Measurements from ENCODE around the gene CLEC20A.

CLEC20A gene

DNA sequence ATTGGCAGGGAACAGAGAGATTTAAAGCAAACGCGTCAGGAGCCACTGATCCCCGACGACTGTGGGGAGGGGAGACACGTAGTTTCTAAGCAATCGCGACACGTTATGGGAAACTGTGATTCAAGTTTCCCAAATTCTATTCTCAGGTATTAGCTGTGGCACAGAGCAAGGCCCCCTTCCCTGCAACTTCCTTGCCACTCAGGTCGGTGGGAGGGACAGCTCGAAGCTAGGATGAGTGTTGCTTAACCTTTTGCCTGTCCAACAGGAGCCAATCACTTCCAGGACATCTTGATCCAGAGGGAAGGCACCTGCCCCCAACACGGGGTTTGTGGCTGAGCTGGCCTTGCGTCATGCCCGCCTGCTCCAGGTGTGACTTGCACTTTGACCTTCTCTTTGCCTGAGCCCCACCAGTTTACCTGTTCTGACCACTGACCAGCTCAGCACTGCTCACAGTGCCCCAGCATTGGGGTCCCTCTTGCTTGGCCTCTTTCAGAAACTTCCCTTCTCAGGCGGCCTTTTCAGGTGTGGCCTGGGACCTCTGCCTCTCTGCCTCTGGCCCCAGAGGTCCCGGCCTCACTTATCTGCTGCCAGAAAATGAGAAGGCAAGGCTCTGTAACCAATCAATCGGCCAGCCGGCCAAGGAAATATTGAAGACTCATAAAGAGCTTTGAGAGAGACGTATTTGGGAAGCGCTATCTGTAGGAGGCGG, 40.8 kb upstream of the CLEC20A start:
- POLR2A ChIA-PET, result interaction anchor here (1.2 kb wide), 2 partner anchors 147 to 465 kb away, joined by 3 to 6 read pairs; no protein-coding TSS in a partner anchor
- TF ChIP-seq, protein P1, sequence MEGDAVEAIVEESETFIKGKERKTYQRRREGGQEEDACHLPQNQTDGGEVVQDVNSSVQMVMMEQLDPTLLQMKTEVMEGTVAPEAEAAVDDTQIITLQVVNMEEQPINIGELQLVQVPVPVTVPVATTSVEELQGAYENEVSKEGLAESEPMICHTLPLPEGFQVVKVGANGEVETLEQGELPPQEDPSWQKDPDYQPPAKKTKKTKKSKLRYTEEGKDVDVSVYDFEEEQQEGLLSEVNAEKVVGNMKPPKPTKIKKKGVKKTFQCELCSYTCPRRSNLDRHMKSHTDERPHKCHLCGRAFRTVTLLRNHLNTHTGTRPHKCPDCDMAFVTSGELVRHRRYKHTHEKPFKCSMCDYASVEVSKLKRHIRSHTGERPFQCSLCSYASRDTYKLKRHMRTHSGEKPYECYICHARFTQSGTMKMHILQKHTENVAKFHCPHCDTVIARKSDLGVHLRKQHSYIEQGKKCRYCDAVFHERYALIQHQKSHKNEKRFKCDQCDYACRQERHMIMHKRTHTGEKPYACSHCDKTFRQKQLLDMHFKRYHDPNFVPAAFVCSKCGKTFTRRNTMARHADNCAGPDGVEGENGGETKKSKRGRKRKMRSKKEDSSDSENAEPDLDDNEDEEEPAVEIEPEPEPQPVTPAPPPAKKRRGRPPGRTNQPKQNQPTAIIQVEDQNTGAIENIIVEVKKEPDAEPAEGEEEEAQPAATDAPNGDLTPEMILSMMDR (IDR thresholded peaks at IDR 0.05; ENCODE audit: insufficient read depth, low read length, missing control alignments), result no peak
- CTCF ChIA-PET, result interaction anchor here (0.9 to 23.6 kb wide), 11 partner anchors 36 to 506 kb away, joined by 3 to 593 read pairs (median 5); no protein-coding TSS in a partner anchor
- H3K4me3 ChIP-seq (ENCODE audit: low read depth, low read length), result no peak overlapping the region
- no peak for DNase-seq (ENCODE audit: low read depth, low spot score)

DNA sequence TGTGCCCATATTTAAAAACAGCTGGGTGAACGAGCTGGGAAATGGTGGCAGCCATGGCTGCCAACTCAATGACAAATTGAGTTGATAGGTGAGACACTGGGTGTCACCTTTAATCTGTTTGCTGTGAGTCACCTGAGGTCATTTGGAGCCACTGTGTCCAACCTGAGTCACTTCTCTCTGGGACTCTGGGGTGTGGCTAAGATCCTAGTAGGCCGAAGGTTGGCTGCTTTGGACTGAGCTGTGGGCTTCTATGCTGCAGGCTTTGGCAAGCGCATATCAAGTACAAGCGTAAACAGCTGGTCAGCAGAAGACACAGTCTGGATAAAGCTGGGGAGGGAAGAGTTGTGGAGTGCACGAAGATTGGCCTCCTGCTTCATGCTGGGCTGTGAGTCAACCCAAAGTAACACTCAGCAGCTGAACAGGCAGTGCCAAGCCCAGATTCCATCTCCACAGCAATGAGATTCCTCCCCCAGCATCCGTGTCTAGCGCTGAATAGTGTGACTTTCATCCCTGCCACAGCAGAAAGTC, 40.1 kb upstream of the CLEC20A start:
- DNase-seq (ENCODE audit: low read depth, low spot score), result peak; percentile 93
- H3K4me3 ChIP-seq (ENCODE audit: low read depth, low read length), result no peak overlapping the region
- ChIA-PET CTCF (interaction anchor here (0.9 to 23.6 kb wide), 9 partner anchors 9 to 467 kb away, joined by 3 to 593 read pairs (median 14); no protein-coding TSS in a partner anchor), POLR2A (no interaction called here)
- TF ChIP-seq, protein P1 (IDR thresholded peaks at IDR 0.05; ENCODE audit: insufficient read depth, low read length, missing control alignments), result no peak

DNA sequence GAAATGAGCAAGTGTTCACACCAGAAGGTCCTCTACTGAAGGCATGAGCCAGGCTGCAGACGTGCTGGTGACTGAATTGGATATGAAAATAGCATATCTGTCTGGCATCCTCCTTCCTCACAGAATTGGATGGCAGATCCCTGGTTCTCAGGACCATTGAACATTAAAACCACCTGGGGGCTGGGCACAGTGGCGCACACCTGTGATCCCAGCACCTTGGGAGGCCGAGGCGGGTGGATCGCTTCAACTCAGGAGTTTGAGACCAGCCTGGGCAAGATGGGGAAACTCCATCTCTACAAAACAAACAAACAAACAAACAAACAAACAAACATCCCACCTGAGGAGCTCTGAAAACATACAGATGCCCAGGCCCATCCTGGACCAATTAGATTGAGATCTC, 39.6 kb upstream of the CLEC20A start:
- TF ChIP-seq, protein P1 (IDR thresholded peaks at IDR 0.05; ENCODE audit: insufficient read depth, low read length, missing control alignments), result no peak
- no peak for DNase-seq (ENCODE audit: low read depth, low spot score)
- no peak overlapping the region for H3K4me3 ChIP-seq (ENCODE audit: low read depth, low read length)
- CTCF ChIA-PET, result interaction anchor here (0.7 to 23.6 kb wide), 10 partner anchors 8 to 1638 kb away, joined by 3 to 593 read pairs (median 10); no protein-coding TSS in a partner anchor
- POLR2A ChIA-PET, result no interaction called here

DNA sequence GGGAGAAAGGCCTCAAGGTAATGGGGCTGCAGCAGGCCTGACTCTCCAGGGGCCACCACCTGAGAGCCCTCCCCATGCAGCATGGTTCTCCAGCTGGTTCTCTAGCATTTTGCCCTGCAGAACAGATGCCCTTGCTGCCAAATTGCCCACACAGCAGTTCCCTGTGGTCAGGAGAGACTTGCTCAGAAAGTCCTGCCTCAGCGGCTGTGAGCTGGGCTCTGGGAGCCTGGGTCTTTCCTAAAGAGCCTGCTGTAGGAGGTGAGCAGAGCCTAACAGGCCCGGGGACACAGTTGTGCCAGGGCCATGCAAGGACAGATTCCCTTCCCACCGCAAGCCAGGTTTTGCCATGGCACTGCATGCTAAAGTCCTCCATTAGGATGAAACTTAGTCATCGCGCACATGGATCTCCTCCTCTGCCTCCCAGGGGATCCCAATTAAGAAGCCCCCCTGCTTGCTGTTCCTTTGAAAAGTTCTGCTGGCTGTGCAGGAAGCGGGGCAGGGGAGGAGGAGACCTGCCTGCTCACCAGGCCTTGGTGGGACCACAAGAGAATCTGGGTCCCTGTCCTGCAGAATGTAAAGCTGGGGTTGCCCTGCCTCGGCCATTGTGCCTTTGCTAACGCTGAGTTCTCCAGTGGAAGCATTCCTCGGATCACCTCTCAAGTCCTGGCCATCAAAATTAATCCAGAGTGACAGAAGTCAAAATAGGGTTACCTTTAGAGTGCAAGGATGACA, 37.5 kb upstream of the CLEC20A start:
- ChIA-PET POLR2A (no interaction called here), CTCF (interaction anchor here (1.0 to 23.6 kb wide), 11 partner anchors 7 to 490 kb away, joined by 4 to 593 read pairs (median 6); no protein-coding TSS in a partner anchor)
- TF ChIP-seq, protein P1 (IDR thresholded peaks at IDR 0.05; ENCODE audit: insufficient read depth, low read length, missing control alignments), result no peak
- DNase-seq (ENCODE audit: low read depth, low spot score), result no peak
- H3K4me3 ChIP-seq (ENCODE audit: low read depth, low read length), result no peak overlapping the region

DNA sequence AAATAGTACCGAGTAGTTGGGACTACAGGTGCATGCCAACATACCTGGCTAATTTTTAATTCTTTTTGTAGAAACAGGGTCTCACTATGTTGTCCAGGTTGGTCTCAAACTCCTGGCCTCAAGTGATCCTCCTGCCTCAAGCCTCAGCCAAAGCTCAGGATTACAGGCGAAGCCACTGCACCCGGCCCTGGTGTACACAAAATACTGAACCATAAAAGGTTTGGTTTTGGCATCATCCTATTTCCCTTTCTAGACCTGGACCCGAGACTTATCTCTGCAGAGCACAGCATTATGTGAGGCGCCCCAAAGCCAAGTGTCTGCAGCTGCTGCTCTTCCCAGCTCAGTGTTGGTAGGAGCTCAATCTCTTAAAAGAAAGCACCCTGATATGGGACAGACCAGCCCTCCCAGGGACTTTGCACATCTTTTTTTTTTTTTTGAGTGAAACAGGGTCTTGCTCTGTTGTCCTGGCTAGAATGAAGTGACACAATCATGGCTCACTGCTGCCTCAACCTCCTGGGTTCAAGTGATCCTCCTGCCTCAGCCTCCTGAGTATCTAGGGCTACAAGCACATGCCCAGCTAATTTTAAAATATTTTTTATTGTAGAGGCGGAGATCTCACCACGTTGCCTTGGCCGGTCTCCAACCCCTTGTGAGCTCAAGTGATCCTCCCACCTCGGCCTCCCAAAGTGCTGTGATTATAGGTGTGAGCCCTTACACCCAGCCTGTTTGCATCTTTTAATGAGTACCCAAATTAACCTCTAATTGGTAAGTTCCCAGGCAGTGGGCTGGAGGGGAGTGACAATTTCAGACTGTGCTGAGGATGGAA, 36.6 kb upstream of the CLEC20A start:
- no peak for DNase-seq (ENCODE audit: low read depth, low spot score)
- ChIA-PET CTCF (interaction anchor here (0.6 to 23.6 kb wide), 25 partner anchors 8 to 835 kb away, joined by 3 to 593 read pairs (median 5); no protein-coding TSS in a partner anchor), POLR2A (no interaction called here)
- no peak overlapping the region for H3K4me3 ChIP-seq (ENCODE audit: low read depth, low read length)
- TF ChIP-seq, protein P1 (IDR thresholded peaks at IDR 0.05; ENCODE audit: insufficient read depth, low read length, missing control alignments), result no peak
